HepG2 (cell line): ENCODE measurements around the gene SNPH. TPM values are rescaled to one million over a fixed set of nuclear protein-coding genes. Genes with fewer than 3 reads are reported as not detected.
A peak's percentile ranks its signal among the peaks of the same experiment; 100 is the strongest.

Experiments
- ARHGAP35 ChIP-seq: sonication (generic); formaldehyde crosslinking; IDR thresholded peaks from 2 replicates; pipeline ENCODE4 v1.9.0; 2022; ENCODE audit warnings: mild to moderate bottlenecking, inconsistent platforms, moderate library complexity, missing genetic modification reagents, borderline replicate concordance
- HDAC1 ChIP-seq: sonication (generic); formaldehyde crosslinking; IDR thresholded peaks from 2 replicates; pipeline ENCODE4 v1.5.1; 2020; ENCODE audit warnings: mild to moderate bottlenecking, missing genetic modification reagents
- HNF4A ChIP-seq: sonication (generic); formaldehyde crosslinking; IDR thresholded peaks from 2 replicates; pipeline ENCODE4 v1.4.0; 2020; ENCODE audit warnings: missing genetic modification reagents
- MED13 ChIP-seq: sonication (generic); formaldehyde crosslinking; IDR thresholded peaks from 2 replicates; pipeline ENCODE4 v1.5.0; 2020; ENCODE audit warnings: missing genetic modification reagents
- POLR2A ChIP-seq, 2 experiments: IDR thresholded peaks; 2 replicates each; pipeline ENCODE4 v1.6.1; 2011; ENCODE audit warnings: low read depth in 2 of 2, low read length in 2 of 2, mild to moderate bottlenecking in 1 of 2, moderate library complexity in 1 of 2; ENCODE audit not compliant: insufficient read depth in 1 of 2
- SIN3A ChIP-seq: IDR thresholded peaks from 2 replicates; pipeline ENCODE4 v1.6.1; 2011; ENCODE audit warnings: low read depth, mild to moderate bottlenecking, control low read depth, low read length, borderline replicate concordance
- TBX2 ChIP-seq: sonication (generic); formaldehyde crosslinking; IDR thresholded peaks from 2 replicates; pipeline ENCODE4 v1.5.0; 2020; ENCODE audit warnings: missing genetic modification reagents, mild to moderate bottlenecking, borderline replicate concordance
- ZBTB38 ChIP-seq: sonication (generic); formaldehyde crosslinking; IDR thresholded peaks from 2 replicates; pipeline ENCODE4 v1.5.1; 2020; ENCODE audit warnings: mild to moderate bottlenecking, missing genetic modification reagents
- ZC3H13 ChIP-seq: sonication (generic); formaldehyde crosslinking; IDR thresholded peaks from 2 replicates; pipeline ENCODE4 v1.8.1; 2023; ENCODE audit warnings: mild to moderate bottlenecking, missing genetic modification reagents, moderate library complexity
- ZNF207 ChIP-seq: fragments of 450-650 bp; IDR thresholded peaks from 2 replicates; pipeline ENCODE4 v1.6.1; 2016; ENCODE audit warnings: antibody characterized with exemption, borderline replicate concordance
- ZNF570 ChIP-seq: sonication (generic); formaldehyde crosslinking; IDR thresholded peaks from 2 replicates; pipeline ENCODE4 v1.4.0; 2020; ENCODE audit warnings: mild to moderate bottlenecking, missing genetic modification reagents, borderline replicate concordance
- ZNF644 ChIP-seq: IDR thresholded peaks from 2 replicates; pipeline ENCODE4 v1.6.1; 2016; ENCODE audit warnings: low read depth
- ZNF850 ChIP-seq: sonication (generic); formaldehyde crosslinking; conservative IDR thresholded peaks from 2 replicates; pipeline ENCODE4 v1.9.0; 2021; ENCODE audit warnings: mild to moderate bottlenecking, missing genetic modification reagents
- ZSCAN12 ChIP-seq: sonication (generic); formaldehyde crosslinking; IDR thresholded peaks from 2 replicates; pipeline ENCODE4 v1.9.0; 2021; ENCODE audit warnings: mild to moderate bottlenecking, missing genetic modification reagents
- polyA plus RNA-seq, 8 experiments: library from polyadenylated mRNA; depleted of rRNA in 3 of 8; stranded (reverse) in 7 of 8; unstranded in 1 of 8; fragments of >200 nt; fragmentation: Illumina TruSeq in 4 of 8; extraction: Trizol in 4 of 8; gene quantifications; 2 replicates each; pipeline versions ENCODE4 v1.2.1 to v1.2.3, GENCODE V29; 2011 to 2016; ENCODE audit warnings: low read depth in 4 of 8, missing spikeins in 1 of 8, mixed read lengths in 1 of 8; ENCODE audit not compliant: insufficient read depth in 1 of 8
- total RNA-seq, 5 experiments: library from RNA; depleted of rRNA; stranded (reverse); fragments of >200 nt; fragmentation: Illumina TruSeq; extraction: Trizol; gene quantifications; 2 replicates each; pipeline ENCODE4 v1.2.3, GENCODE V29; 2016; ENCODE audit warnings: low read depth in 1 of 5
- TF ChIP-seq, protein P1 (sequence below): IDR thresholded peaks from 2 replicates; pipeline ENCODE4 v1.6.1; 2016; ENCODE audit warnings: missing compliant biosample characterization, missing genetic modification reagents, borderline replicate concordance
- TF ChIP-seq, protein P2 (sequence below): sonication (generic); formaldehyde crosslinking; IDR thresholded peaks from 2 replicates; pipeline ENCODE4 v1.5.0; 2020; ENCODE audit warnings: missing genetic modification reagents
- TF ChIP-seq, protein P3 (sequence below): sonication (generic); formaldehyde crosslinking; IDR thresholded peaks from 2 replicates; pipeline ENCODE4 v1.5.0; 2020; ENCODE audit warnings: mild to moderate bottlenecking, missing genetic modification reagents, borderline replicate concordance
- TF ChIP-seq, protein P4 (sequence below): sonication (generic); IDR thresholded peaks from 2 replicates; pipeline ENCODE4 v1.6.1; 2016; ENCODE audit warnings: low read depth, borderline replicate concordance
- TF ChIP-seq, protein P5 (sequence below): sonication (generic); formaldehyde crosslinking; IDR thresholded peaks from 2 replicates; pipeline ENCODE4 v1.8.0; 2022; ENCODE audit warnings: missing genetic modification reagents, low read depth, mild to moderate bottlenecking, borderline replicate concordance

The SNPH gene
- total and polyA plus RNA-seq, 2 of the 13 experiments (the other 11 are each of a cell fraction or from before 2014, with no cell fraction given): 0.09 TPM; not detected in 1

DNA sequence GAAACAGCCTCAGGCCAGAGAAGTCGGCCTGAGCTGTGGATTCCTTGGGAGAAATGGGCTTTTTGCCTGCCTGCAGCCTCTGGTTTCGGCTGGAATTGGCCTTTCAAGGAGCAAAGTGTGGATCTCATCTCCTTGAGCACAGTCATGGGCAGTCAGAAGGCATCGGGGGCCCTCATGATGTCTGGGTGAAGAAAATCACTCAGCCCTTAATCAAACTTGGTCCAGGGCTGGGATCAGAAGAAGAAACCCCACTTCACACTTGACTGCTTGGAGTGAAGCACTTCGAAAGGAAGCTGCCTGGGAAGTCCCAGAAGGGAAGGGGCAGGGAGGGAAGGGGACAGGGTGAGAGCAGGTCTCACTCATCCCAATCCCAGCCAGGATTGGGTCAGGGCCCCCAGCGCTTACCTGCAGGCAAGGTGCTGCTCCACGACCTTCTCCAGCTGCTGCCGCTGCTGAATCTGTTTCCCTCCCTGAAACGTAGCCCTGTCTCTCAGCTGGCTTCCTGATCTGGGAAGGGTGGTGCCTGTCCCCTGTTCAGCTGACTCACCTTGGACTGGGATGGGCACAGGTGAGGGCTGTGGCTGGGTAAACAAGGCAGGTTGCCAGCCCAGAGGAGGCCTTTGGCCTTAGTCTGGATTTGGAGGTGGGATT lies 62.7 kb downstream of the SNPH start, which contains the start of gene SDCBP2 (continued):
- TF ChIP-seq, protein P1, sequence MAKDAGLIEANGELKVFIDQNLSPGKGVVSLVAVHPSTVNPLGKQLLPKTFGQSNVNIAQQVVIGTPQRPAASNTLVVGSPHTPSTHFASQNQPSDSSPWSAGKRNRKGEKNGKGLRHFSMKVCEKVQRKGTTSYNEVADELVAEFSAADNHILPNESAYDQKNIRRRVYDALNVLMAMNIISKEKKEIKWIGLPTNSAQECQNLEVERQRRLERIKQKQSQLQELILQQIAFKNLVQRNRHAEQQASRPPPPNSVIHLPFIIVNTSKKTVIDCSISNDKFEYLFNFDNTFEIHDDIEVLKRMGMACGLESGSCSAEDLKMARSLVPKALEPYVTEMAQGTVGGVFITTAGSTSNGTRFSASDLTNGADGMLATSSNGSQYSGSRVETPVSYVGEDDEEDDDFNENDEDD: no peak
- TF ChIP-seq ZNF850 (CRISPR knock-in tag) (no peak), ZNF570 (0 out of 2 replicates have a peak, but pooled peaks have one; percentile 7), ZNF644 (no peak), HDAC1 (0 out of 2 replicates have a peak, but pooled peaks have one; percentile 43), HNF4A (CRISPR knock-in tag) (0 out of 2 replicates have a peak, but pooled peaks have one; percentile 15), POLR2A (IDR thresholded peaks at IDR 0.05; ENCODE audit: insufficient read depth in 1 of 2, low read depth in 2 of 2, low read length in 2 of 2) (0 out of 4 replicates have a peak, but pooled peaks of 1 of the 2 experiments have one; percentile 19), ZNF207 (no peak), ARHGAP35 (0 out of 2 replicates have a peak, but pooled peaks have one; percentile 42), TBX2 (CRISPR knock-in tag) (no peak), ZC3H13 (CRISPR knock-in tag) (no peak), MED13 (CRISPR knock-in tag) (no peak), ZSCAN12 (CRISPR knock-in tag) (no peak), ZBTB38 (peak; percentile 54; the same call in 1 of the 2 replicates), SIN3A (no peak)
- TF ChIP-seq, protein P2, sequence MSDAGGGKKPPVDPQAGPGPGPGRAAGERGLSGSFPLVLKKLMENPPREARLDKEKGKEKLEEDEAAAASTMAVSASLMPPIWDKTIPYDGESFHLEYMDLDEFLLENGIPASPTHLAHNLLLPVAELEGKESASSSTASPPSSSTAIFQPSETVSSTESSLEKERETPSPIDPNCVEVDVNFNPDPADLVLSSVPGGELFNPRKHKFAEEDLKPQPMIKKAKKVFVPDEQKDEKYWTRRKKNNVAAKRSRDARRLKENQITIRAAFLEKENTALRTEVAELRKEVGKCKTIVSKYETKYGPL (CRISPR knock-in tag): no peak
- TF ChIP-seq, protein P3, sequence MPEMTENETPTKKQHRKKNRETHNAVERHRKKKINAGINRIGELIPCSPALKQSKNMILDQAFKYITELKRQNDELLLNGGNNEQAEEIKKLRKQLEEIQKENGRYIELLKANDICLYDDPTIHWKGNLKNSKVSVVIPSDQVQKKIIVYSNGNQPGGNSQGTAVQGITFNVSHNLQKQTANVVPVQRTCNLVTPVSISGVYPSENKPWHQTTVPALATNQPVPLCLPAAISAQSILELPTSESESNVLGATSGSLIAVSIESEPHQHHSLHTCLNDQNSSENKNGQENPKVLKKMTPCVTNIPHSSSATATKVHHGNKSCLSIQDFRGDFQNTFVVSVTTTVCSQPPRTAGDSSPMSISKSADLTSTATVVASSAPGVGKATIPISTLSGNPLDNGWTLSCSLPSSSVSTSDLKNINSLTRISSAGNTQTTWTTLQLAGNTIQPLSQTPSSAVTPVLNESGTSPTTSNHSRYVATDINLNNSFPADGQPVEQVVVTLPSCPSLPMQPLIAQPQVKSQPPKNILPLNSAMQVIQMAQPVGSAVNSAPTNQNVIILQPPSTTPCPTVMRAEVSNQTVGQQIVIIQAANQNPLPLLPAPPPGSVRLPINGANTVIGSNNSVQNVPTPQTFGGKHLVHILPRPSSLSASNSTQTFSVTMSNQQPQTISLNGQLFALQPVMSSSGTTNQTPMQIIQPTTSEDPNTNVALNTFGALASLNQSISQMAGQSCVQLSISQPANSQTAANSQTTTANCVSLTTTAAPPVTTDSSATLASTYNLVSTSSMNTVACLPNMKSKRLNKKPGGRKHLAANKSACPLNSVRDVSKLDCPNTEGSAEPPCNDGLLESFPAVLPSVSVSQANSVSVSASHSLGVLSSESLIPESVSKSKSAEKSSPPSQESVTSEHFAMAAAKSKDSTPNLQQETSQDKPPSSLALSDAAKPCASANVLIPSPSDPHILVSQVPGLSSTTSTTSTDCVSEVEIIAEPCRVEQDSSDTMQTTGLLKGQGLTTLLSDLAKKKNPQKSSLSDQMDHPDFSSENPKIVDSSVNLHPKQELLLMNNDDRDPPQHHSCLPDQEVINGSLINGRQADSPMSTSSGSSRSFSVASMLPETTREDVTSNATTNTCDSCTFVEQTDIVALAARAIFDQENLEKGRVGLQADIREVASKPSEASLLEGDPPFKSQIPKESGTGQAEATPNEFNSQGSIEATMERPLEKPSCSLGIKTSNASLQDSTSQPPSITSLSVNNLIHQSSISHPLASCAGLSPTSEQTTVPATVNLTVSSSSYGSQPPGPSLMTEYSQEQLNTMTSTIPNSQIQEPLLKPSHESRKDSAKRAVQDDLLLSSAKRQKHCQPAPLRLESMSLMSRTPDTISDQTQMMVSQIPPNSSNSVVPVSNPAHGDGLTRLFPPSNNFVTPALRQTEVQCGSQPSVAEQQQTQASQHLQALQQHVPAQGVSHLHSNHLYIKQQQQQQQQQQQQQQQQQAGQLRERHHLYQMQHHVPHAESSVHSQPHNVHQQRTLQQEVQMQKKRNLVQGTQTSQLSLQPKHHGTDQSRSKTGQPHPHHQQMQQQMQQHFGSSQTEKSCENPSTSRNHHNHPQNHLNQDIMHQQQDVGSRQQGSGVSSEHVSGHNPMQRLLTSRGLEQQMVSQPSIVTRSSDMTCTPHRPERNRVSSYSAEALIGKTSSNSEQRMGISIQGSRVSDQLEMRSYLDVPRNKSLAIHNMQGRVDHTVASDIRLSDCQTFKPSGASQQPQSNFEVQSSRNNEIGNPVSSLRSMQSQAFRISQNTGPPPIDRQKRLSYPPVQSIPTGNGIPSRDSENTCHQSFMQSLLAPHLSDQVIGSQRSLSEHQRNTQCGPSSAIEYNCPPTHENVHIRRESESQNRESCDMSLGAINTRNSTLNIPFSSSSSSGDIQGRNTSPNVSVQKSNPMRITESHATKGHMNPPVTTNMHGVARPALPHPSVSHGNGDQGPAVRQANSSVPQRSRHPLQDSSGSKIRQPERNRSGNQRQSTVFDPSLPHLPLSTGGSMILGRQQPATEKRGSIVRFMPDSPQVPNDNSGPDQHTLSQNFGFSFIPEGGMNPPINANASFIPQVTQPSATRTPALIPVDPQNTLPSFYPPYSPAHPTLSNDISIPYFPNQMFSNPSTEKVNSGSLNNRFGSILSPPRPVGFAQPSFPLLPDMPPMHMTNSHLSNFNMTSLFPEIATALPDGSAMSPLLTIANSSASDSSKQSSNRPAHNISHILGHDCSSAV (CRISPR knock-in tag): no peak
- TF ChIP-seq, protein P4, sequence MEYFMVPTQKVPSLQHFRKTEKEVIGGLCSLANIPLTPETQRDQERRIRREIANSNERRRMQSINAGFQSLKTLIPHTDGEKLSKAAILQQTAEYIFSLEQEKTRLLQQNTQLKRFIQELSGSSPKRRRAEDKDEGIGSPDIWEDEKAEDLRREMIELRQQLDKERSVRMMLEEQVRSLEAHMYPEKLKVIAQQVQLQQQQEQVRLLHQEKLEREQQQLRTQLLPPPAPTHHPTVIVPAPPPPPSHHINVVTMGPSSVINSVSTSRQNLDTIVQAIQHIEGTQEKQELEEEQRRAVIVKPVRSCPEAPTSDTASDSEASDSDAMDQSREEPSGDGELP: peak; percentile 70; the same call in 1 of the 2 replicates
- TF ChIP-seq, protein P5, sequence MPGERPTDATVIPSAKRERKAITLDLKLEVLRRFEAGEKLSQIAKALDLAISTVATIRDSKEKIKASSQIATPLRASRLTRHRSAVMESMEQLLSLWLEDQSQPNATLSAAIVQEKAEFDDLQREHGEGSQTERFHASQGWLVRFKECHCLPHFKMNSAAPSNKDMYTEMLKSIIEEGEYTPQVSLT (CRISPR knock-in tag): no peak
